ENCODE measurements around the gene SLC13A3. TPM values are rescaled to one million over a fixed set of nuclear protein-coding genes. Genes with fewer than 3 reads are reported as not detected.

Gene SLC13A3
- total and polyA plus RNA-seq, 2 donors from 2014 or later: 31.5 to 241 TPM

GRCh38 chr20:46543959-46544358 lies 107.3 kb downstream of the SLC13A3 start:
- TF ChIP-seq CTCF (IDR thresholded peaks at IDR 0.05; ENCODE audit: borderline replicate concordance, extremely low read depth, insufficient read depth): no peak
- no peak for FAIRE-seq
- intact Hi-C loops (cut with DNase I): no loop called here
- Histone ChIP-seq H3K4me3 (ENCODE audit: low read length in 3 of 3) (no peak overlapping the region), H3K9me3 (ENCODE audit: control insufficient read depth in 2 of 3, insufficient read depth in 1 of 3, low read length in 3 of 3) (peaks cover 0 to 3% (median 0%) of the 10 kb centered on the region in 3 donors), H3K9ac (ENCODE audit: low read length in 3 of 3) (no peak overlapping the region), H3K27ac (ENCODE audit: low read depth in 2 of 2, low read length in 2 of 2) (no peak overlapping the region), H3K4me1 (ENCODE audit: control insufficient read depth in 2 of 3, insufficient read depth in 2 of 3, low read depth in 1 of 3, low read length in 3 of 3) (no peaks in the 10 kb centered on the region), H3K36me3 (ENCODE audit: control insufficient read depth in 2 of 3, insufficient read depth in 3 of 3, low read length in 3 of 3) (no peaks in the 10 kb centered on the region), H3K27me3 (ENCODE audit: control insufficient read depth, insufficient read depth, low read length) (peaks cover 3% of the 10 kb centered on the region)
- DNase-seq: no peak

GRCh38 chr20:46543033-46543432 lies 108.2 kb downstream of the SLC13A3 start:
- DNase-seq (no peak), FAIRE-seq (no peak)
- peaks cover 0 to 3% (median 0%) of the 10 kb centered on the region in 3 donors for H3K9me3 ChIP-seq (ENCODE audit: control insufficient read depth in 2 of 3, insufficient read depth in 1 of 3, low read length in 3 of 3)
- intact Hi-C loops (cut with DNase I): no loop called here
- no peaks in the 10 kb centered on the region for H3K4me1 ChIP-seq (ENCODE audit: control insufficient read depth in 2 of 3, insufficient read depth in 2 of 3, low read depth in 1 of 3, low read length in 3 of 3)
- H3K27ac ChIP-seq (ENCODE audit: low read depth in 2 of 2, low read length in 2 of 2): no peak overlapping the region
- H3K9ac ChIP-seq (ENCODE audit: low read length in 3 of 3): no peak overlapping the region
- no peaks in the 10 kb centered on the region for H3K36me3 ChIP-seq (ENCODE audit: control insufficient read depth in 2 of 3, insufficient read depth in 3 of 3, low read length in 3 of 3)
- no peak for TF ChIP-seq CTCF (IDR thresholded peaks at IDR 0.05; ENCODE audit: borderline replicate concordance, extremely low read depth, insufficient read depth)
- H3K4me3 ChIP-seq (ENCODE audit: low read length in 3 of 3): no peak overlapping the region
- H3K27me3 ChIP-seq (ENCODE audit: control insufficient read depth, insufficient read depth, low read length): peaks cover 3% of the 10 kb centered on the region

GRCh38 chr20:46541229-46541935 lies 109.9 kb downstream of the SLC13A3 start:
- no peak for FAIRE-seq
- Histone ChIP-seq H3K4me1 (ENCODE audit: control insufficient read depth in 2 of 3, insufficient read depth in 2 of 3, low read depth in 1 of 3, low read length in 3 of 3) (no peaks in the 10 kb centered on the region), H3K9me3 (ENCODE audit: control insufficient read depth in 2 of 3, insufficient read depth in 1 of 3, low read length in 3 of 3) (peaks cover 0 to 2% (median 0%) of the 10 kb centered on the region in 3 donors), H3K36me3 (ENCODE audit: control insufficient read depth in 2 of 3, insufficient read depth in 3 of 3, low read length in 3 of 3) (no peaks in the 10 kb centered on the region), H3K27ac (ENCODE audit: low read depth in 2 of 2, low read length in 2 of 2) (no peak overlapping the region), H3K4me3 (ENCODE audit: low read length in 3 of 3) (no peak overlapping the region), H3K27me3 (ENCODE audit: control insufficient read depth, insufficient read depth, low read length) (peaks cover 3% of the 10 kb centered on the region), H3K9ac (ENCODE audit: low read length in 3 of 3) (no peak overlapping the region)
- DNase-seq: no peak
- TF ChIP-seq CTCF (IDR thresholded peaks at IDR 0.05; ENCODE audit: borderline replicate concordance, extremely low read depth, insufficient read depth): no peak
- intact Hi-C loops (cut with DNase I): no loop called here
